ENCODE results near the gene CWC22.

GRCh38 chr2:179990676-179991317 lies 16.3 kb downstream of the CWC22 start:
- TF ChIP-seq CTCF (IDR thresholded peaks at IDR 0.05; ENCODE audit: poor library complexity, severe bottlenecking) = no peak
- TF ChIP-seq EZH2 (IDR thresholded peaks at IDR 0.05; ENCODE audit: borderline replicate concordance, insufficient read depth, low read length, poor library complexity, severe bottlenecking) = no peak
- no peak for TF ChIP-seq REST (IDR thresholded peaks at IDR 0.05; ENCODE audit: borderline replicate concordance)

All from neural cell (in vitro differentiated cells).